Measurements from ENCODE around the gene FAM107B. TPM values are rescaled to one million over a fixed set of nuclear protein-coding genes. Genes with fewer than 3 reads are reported as not detected.

Gene FAM107B
- total RNA-seq, 1 experiment from 2014 or later, result 24.5 TPM

DNA sequence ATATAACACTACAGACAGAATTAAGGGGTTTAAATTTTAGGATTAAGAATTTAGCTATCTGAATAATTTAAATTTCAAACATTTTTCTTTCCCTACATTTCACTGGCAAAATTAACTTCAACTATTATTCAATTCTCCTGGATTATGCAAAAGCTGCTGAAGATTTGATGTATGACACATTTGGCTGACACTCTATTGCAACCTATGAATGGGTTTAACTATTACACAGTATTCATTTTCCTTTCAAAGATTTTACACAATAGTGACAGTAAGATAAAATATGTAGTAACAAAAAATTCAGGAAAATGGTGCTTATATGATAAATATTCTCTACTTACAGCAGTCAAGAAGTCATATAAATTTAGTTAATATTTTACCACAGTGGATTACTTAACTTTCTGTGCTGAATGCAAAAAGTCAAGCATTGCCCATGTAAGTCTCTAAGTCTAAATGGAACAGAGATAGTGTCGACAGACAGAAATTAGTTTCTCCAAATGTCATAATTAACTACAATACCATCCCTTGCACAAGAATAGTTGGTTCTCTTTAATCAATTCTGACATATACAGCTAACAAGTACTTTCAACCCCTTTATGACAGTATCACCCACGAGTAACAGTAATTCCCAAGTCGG lies 249.9 kb downstream of the FAM107B start:
- H2BK15ac ChIP-seq (ENCODE audit: low read depth, low read length), result no peak overlapping the region
- H2BK12ac ChIP-seq (ENCODE audit: insufficient read length, low read depth, low read length), result no peak overlapping the region
- H3K4me1 ChIP-seq (ENCODE audit: insufficient read depth, low read length), result no peaks in the 10 kb centered on the region
- H3T11ph ChIP-seq (ENCODE audit: low read length), result no peak overlapping the region
- no peaks in the 10 kb centered on the region for H3K9me3 Mint-ChIP-seq
- no peak overlapping the region for H3K18ac ChIP-seq (ENCODE audit: insufficient read length, low read depth, low read length)
- no peak overlapping the region for H3K56ac ChIP-seq (ENCODE audit: insufficient read length, low read depth, low read length)
- no peak overlapping the region for H3K23ac ChIP-seq (ENCODE audit: insufficient read length, low read depth, low read length)
- H2BK120ac ChIP-seq (ENCODE audit: low read depth, low read length, poor library complexity, severe bottlenecking), result no peak overlapping the region
- H3K4me3 Mint-ChIP-seq, result no peak overlapping the region; a peak in 1 of 5 replicates
- H4K5ac ChIP-seq (ENCODE audit: insufficient read length, low read depth, low read length), result no peak overlapping the region
- H3K4me2 ChIP-seq (ENCODE audit: insufficient read depth, insufficient read length, low read length), result no peak overlapping the region
- no peaks in the 10 kb centered on the region for H3K27me3 Mint-ChIP-seq (ENCODE audit: low read depth)
- peaks cover 9 to 11% of the 10 kb centered on the region in 2 experiments for H3K4me1 Mint-ChIP-seq
- H3K27ac ChIP-seq (ENCODE audit: insufficient read length, low read depth, low read length), result no peak overlapping the region
- H4K20me1 ChIP-seq (ENCODE audit: control insufficient read depth, insufficient read depth, insufficient read length), result no peaks in the 10 kb centered on the region
- DNase-seq, result no peak
- no peak overlapping the region for H4K91ac ChIP-seq (ENCODE audit: insufficient read length, low read depth, low read length)
- no peaks in the 10 kb centered on the region for H3K23me2 ChIP-seq (ENCODE audit: insufficient read length, low read depth, low read length, poor library complexity, severe bottlenecking)
- no peak overlapping the region for H3K9ac ChIP-seq (ENCODE audit: extremely low read depth, insufficient read length, low read length)
- no peaks in the 10 kb centered on the region for H3K79me1 ChIP-seq (ENCODE audit: insufficient read depth, low read depth, low read length, poor library complexity, severe bottlenecking)
- no peak overlapping the region for H3K14ac ChIP-seq (ENCODE audit: insufficient read depth, low read length)
- no peak overlapping the region for H2BK20ac ChIP-seq (ENCODE audit: low read depth, low read length, poor library complexity, severe bottlenecking)
- H3K79me2 ChIP-seq (ENCODE audit: insufficient read depth, low read length), result no peaks in the 10 kb centered on the region
- H2AK5ac ChIP-seq (ENCODE audit: insufficient read length, low read length), result no peak overlapping the region
- no peak overlapping the region for H2BK5ac ChIP-seq (ENCODE audit: insufficient read length, low read length)
- H3K27ac Mint-ChIP-seq, result no peak overlapping the region
- WGBS (ENCODE audit: extremely low coverage, insufficient read length, low lambda C conversion rate), result no CpG with 5 or more reads among the region's 3 CpGs
- H3K4ac ChIP-seq (ENCODE audit: low read depth, low read length), result no peak overlapping the region
- H4K8ac ChIP-seq (replicated peaks; ENCODE audit: insufficient read length, low read depth, low read length), result no peak overlapping the region
- peaks cover 3 to 15% (median 14%) of the 10 kb centered on the region in 3 experiments; a peak in 6 of 7 replicates for H3K36me3 Mint-ChIP-seq (ENCODE audit: insufficient read depth in 1 of 3, low read depth in 3 of 3)
- no peaks in the 10 kb centered on the region for H3K27me3 ChIP-seq (ENCODE audit: insufficient read depth, low read length)
- H3K9me3 ChIP-seq (ENCODE audit: control insufficient read depth, low read depth, low read length), result no peaks in the 10 kb centered on the region
- TF ChIP-seq, protein P1, sequence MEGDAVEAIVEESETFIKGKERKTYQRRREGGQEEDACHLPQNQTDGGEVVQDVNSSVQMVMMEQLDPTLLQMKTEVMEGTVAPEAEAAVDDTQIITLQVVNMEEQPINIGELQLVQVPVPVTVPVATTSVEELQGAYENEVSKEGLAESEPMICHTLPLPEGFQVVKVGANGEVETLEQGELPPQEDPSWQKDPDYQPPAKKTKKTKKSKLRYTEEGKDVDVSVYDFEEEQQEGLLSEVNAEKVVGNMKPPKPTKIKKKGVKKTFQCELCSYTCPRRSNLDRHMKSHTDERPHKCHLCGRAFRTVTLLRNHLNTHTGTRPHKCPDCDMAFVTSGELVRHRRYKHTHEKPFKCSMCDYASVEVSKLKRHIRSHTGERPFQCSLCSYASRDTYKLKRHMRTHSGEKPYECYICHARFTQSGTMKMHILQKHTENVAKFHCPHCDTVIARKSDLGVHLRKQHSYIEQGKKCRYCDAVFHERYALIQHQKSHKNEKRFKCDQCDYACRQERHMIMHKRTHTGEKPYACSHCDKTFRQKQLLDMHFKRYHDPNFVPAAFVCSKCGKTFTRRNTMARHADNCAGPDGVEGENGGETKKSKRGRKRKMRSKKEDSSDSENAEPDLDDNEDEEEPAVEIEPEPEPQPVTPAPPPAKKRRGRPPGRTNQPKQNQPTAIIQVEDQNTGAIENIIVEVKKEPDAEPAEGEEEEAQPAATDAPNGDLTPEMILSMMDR (conservative IDR thresholded peaks at IDR 0.05), result no peak
- no peak overlapping the region for H2AFZ ChIP-seq (ENCODE audit: low read length)

Measured in H9 (cell line).